Measurements from ENCODE around the gene PRICKLE1. TPM values are rescaled to one million over a fixed set of nuclear protein-coding genes. Genes with fewer than 3 reads are reported as not detected.
A peak's percentile ranks its signal among the peaks of the same experiment; 100 is the strongest.

The PRICKLE1 gene
- total and polyA plus RNA-seq, 9 of the 15 experiments (the other 6 are each of a cell fraction or from before 2014, with no cell fraction given), result 0.22 to 0.85 (median 0.31) TPM

DNA sequence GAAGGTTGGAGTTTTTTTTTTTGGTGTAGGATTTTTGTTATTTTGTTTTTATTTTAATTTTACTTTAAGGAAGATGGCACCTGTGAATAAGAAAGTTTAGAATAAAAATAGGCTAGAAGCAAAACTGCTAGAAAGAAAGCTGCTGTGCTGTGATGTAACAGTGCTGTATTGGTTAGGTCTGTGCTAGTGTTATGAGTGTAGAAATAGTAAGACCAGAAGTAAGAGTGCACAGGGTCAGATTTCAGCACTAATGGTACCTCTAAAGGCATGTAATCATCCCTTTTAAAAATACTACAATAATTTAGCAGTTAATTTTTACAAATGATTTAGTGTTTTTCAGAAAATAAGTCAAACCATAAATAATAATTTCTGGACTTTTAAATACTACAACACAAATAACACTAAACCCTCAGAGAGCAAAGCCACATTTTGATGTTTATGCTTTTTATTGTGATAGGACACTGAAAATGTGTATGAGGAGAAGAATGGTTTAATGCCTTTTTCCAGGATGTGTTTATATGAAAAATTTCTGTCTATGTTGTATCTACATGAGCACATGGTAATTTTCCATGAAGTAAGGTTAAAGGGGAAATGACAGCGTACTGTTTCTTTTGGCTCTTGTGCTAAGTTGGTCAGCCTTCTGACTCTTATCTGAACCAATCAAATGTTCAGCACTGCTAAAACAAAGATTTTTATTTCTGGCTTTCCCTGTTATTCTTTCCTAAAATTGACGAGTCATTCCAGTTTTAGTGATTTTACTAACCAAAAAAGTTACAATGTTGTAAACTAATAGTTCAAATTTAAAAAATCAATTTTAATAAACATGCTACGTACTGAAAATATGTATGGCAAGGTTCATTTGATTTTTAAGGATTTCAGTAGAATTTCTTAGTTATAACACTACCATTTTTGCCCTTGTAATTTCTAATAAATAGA lies 167.4 kb downstream of the PRICKLE1 start (continued):
- peak; percentile 50; the same call in 1 of the 2 replicates for TF ChIP-seq MGA (IDR thresholded peaks at IDR 0.05)
- no peak for TF ChIP-seq SREBF1 (IDR thresholded peaks at IDR 0.05; ENCODE audit: borderline replicate concordance, low read depth, low read length)
- no peak for TF ChIP-seq ADNP (tag; IDR thresholded peaks at IDR 0.05)
- TF ChIP-seq ZNF316 (IDR thresholded peaks at IDR 0.05), result peak; percentile 63; the same call in 1 of the 2 replicates
- TF ChIP-seq RBFOX2 (IDR thresholded peaks at IDR 0.05; ENCODE audit: low read depth, low read length), result no peak
- TF ChIP-seq MNT (conservative IDR thresholded peaks at IDR 0.05), result peak; percentile 38 to 57; a peak in 2 of 4 replicates
- 0 out of 2 replicates have a peak, but pooled peaks have one; percentile 12 for TF ChIP-seq MYC (IDR thresholded peaks at IDR 0.05; ENCODE audit: low read depth, low read length)
- TF ChIP-seq MYC (CRISPR knock-in tag; IDR thresholded peaks at IDR 0.05; ENCODE audit: borderline replicate concordance, low read depth), result no peak
- no peak for TF ChIP-seq ZNF445 (CRISPR knock-in tag; IDR thresholded peaks at IDR 0.05; ENCODE audit: low read depth)
- TF ChIP-seq ARID1B (IDR thresholded peaks at IDR 0.05), result peak; percentile 58; the same call in 1 of the 2 replicates
- TF ChIP-seq, protein P1, sequence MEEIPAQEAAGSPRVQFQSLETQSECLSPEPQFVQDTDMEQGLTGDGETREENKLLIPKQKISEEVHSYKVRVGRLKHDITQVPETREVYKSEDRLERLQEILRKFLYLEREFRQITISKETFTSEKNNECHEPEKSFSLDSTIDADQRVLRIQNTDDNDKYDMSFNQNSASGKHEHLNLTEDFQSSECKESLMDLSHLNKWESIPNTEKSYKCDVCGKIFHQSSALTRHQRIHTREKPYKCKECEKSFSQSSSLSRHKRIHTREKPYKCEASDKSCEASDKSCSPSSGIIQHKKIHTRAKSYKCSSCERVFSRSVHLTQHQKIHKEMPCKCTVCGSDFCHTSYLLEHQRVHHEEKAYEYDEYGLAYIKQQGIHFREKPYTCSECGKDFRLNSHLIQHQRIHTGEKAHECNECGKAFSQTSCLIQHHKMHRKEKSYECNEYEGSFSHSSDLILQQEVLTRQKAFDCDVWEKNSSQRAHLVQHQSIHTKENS (CRISPR knock-in tag; IDR thresholded peaks at IDR 0.05), result no peak
